ENCODE measurements around the gene TGFBR1. TPM values are rescaled to one million over a fixed set of nuclear protein-coding genes. Genes with fewer than 3 reads are reported as not detected.

TGFBR1 gene
- total RNA-seq, 2 donors from 2014 or later, result 13.4 to 23.4 TPM

DNA sequence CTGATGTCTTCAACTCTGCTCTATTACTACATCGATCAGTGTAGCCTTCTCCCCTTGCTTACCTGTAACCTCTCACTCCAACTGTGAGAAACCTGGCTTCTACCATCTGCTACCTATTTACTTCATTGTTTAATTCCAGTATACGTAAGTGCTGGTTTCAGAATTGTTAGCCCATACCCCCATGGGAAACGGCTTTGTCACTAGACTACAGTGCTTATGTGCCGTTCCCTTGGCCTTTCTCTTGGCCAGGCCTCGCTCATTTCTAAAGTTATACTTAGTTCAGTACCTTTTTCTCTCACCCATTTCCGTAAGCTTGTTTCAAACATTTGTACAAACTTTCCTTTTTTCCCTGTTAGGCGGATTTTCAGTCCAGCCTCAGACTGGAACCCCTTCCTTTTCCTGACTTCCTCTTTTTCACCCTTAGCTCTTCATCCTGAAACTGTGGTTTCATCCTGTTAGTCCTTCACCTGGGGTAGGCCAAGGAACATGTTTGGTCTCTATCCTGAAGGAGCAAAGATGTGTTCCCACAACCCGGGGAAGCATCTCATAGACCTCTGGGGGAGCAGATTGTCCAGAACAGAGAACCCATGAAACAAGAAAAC, 95.1 kb downstream of the TGFBR1 start:
- Mint-ChIP-seq H3K27ac (no peak overlapping the region), H3K9me3 (no peaks in the 10 kb centered on the region), H3K36me3 (no peaks in the 10 kb centered on the region)
- ATAC-seq (no peak), DNase-seq (ENCODE audit: low spot score in 2 of 2) (no peak)

DNA sequence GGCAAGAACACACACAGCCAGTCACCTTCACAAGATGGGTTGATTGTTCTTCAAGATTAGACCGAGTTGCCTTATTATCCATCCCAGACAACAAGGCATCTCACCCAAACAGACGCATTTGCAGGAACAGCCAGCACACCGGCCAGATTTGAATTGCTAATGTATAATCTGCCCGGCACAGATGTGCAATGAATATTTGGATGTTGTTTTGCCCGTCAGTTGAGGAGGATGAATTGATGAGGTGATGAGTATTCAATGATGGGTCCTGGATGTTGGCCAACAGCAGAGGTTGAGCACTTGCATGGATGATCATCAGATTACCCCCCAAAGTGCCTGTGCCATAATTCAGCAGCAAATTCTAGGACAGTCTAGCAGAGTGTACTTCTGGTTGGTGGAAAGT, 96.7 kb downstream of the TGFBR1 start:
- Mint-ChIP-seq H3K27ac (no peak overlapping the region), H3K9me3 (peaks cover 0 to 5% of the 10 kb centered on the region in 2 donors)
- no peak for DNase-seq (ENCODE audit: low spot score in 2 of 2)

More for the DNA sequence above, 96.7 kb downstream of the TGFBR1 start:
- ATAC-seq, result no peak
- H3K36me3 Mint-ChIP-seq, result peaks cover 0 to 4% of the 10 kb centered on the region in 2 donors

Other genes starting within 250 kb of the TGFBR1 start
- under 1 TPM; 0.11 to 0.23 TPM for gene COL15A1, start 161.2 kb upstream of the TGFBR1 start, total RNA-seq
- 10 to 100 TPM; 14.0 to 20.6 TPM for gene ALG2, start 116.8 kb downstream of the TGFBR1 start, total RNA-seq
- gene SEC61B, start 117.2 kb downstream of the TGFBR1 start, total RNA-seq, result 100 to 1,000 TPM; 105 to 127 TPM

Measured in activated naive CD4-positive, alpha-beta T cell treated with anti-CD3 and anti-CD28 coated beads, Interleukin-2, amount 50 U/mL, for 72 hours (primary cell).